GM12801 (cell line): ENCODE data around the gene MYF6.

Source experiments
- TF ChIP-seq, protein P1 (sequence below): IDR thresholded peaks from one replicate; pipeline ENCODE4 v1.5.1; 2011; ENCODE audit warnings: control low read depth; ENCODE audit not compliant: insufficient read length; ENCODE audit errors: extremely low read depth

The MYF6 gene

DNA sequence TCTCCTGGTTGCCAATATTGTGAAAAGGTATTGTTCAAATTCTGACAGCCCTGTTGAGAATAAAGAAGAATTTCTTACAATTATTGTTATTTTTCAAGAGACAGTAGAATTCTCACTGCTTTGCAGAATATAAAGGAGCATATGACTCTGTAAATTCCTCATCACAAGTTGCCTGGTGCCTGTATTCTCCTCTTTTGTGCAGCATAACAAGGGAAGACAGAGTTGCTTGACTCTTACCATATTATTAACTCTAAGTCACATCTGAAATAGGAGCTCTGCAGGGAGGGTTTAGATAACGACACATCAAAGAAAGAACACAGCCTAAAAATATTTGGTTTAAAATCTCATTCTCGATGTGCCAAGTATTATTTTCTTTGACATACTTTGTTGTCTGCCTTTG is 40.4 kb downstream of the MYF6 start:
- TF ChIP-seq, protein P1, sequence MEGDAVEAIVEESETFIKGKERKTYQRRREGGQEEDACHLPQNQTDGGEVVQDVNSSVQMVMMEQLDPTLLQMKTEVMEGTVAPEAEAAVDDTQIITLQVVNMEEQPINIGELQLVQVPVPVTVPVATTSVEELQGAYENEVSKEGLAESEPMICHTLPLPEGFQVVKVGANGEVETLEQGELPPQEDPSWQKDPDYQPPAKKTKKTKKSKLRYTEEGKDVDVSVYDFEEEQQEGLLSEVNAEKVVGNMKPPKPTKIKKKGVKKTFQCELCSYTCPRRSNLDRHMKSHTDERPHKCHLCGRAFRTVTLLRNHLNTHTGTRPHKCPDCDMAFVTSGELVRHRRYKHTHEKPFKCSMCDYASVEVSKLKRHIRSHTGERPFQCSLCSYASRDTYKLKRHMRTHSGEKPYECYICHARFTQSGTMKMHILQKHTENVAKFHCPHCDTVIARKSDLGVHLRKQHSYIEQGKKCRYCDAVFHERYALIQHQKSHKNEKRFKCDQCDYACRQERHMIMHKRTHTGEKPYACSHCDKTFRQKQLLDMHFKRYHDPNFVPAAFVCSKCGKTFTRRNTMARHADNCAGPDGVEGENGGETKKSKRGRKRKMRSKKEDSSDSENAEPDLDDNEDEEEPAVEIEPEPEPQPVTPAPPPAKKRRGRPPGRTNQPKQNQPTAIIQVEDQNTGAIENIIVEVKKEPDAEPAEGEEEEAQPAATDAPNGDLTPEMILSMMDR: no peak

DNA sequence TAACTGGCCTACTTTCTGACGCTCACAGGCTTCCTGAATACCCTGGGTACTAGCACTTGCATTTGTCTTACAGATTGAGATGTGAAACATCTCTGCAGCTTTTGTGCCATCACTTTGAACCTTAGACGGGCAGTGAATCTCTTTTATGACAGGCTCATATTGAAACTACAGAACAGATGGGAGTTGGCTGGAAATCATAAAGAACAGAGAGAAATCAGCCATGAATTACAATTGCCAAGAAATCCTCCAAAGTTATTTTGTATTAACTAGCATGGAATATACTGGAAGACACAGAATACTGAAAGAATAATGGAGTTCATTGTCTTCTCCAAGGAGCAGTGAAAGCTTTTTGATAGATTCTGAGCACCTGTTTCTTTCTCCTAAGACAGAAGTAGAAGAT is 42.0 kb downstream of the MYF6 start:
- TF ChIP-seq, protein P1: no peak

DNA sequence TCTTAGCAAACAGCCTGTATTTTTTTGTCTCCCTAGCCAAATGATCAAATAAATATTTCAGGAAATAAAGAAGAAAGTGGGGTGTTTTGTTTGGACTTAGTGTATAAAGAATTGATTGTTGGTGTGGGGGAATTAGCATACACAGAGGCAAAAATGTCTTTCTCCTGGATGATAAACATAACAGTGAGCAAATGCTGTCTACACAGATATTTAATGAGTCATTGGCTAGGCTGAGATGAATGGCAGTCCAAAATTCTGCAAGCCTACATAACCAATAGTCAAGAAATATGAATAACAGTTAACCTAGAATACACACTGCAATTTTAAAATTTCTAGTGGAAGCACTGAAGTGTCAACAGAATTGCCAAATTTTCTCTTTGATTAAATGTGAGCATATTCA is 45.0 kb downstream of the MYF6 start:
- TF ChIP-seq, protein P1: no peak

DNA sequence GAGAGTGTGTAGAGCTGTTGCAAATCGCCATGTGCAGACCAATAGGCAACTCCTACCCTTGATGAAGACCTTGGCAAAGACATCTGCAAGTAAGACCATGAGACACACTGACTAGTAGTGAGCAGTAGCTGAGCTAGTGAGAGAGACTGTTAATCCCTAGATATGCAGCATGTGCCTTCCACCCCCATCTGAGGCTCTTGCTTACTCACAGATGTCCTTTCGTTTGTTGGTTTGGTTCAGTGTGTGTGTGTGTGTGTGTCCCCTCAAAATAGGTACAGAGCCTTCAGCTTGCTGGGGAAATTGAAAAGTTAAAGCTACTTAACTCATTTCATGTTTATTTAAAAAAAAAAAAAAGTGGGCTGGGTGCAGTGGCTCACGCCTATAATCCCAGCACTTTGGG is 46.8 kb downstream of the MYF6 start:
- TF ChIP-seq, protein P1: no peak

DNA sequence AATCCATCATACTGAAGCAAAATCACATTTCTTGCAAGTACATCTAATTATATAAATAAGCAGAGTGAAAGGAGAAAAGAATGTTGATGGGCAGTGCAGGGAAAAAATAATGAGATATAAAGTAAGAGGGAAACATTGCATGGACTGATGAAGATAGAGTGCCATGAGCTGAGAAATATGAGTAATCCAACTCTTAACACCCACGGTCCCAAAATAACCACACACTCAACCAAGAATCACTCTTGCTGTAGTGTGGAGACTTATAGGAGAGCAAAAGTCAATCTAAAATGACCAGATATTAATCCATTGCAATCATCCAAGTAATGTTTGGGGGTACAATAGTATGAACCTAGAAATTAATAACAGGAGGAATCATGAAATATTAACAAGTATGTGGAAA is 49.4 kb downstream of the MYF6 start:
- TF ChIP-seq, protein P1: no peak
